Endothelial cell of umbilical vein (primary cell): ENCODE results near the gene EMC9. TPM values are rescaled to one million over a fixed set of nuclear protein-coding genes. Genes with fewer than 3 reads are reported as not detected.

Source experiments
- BruUV-seq: library from RNA; stranded (reverse); fragments of 400-500 nt; replicated peaks from 2 replicates; lab custom pipeline; 2021; lab: Mats Ljungman, UMichigan
- CTCF ChIA-PET: fragments of 300-600, 350-600 bp; sonication (Branson Sonifier 250); formaldehyde crosslinking; loops from one replicate; lab custom pipeline; 2021; ENCODE audit warnings: antibody characterized with exemption, inconsistent platforms; lab: Charles Lee
- POLR2A ChIA-PET: fragments of 300-600, 350-600 bp; sonication (Branson Sonifier 250); formaldehyde crosslinking; loops from one replicate; lab custom pipeline; 2021; ENCODE audit warnings: antibody characterized with exemption, inconsistent platforms; lab: Charles Lee
- DNase-seq: peaks from one replicate; pipeline ENCODE4 v3.0.0-alpha.2; 2011; ENCODE audit warnings: low read depth, low spot score
- FAIRE-seq: peaks from 2 replicates; lab custom pipeline; 2011; peaks lifted over from hg19 to GRCh38; lab: Jason Lieb, UNC
- H2AFZ ChIP-seq: 2 replicates; pipeline ENCODE4 v1.6.0; 2012; ENCODE audit warnings: low read depth, low read length, control low read depth, inconsistent platforms
- H3K27ac ChIP-seq: 2 replicates; pipeline ENCODE4 v1.5.1; 2011; ENCODE audit warnings: low read depth, mild to moderate bottlenecking, control low read depth, low read length, moderate library complexity; ENCODE audit not compliant: insufficient read depth
- H3K27me3 ChIP-seq, 2 experiments: 2 replicates each; pipeline versions ENCODE4 v1.6.0 to v1.6.1; 2011; ENCODE audit warnings: low read length in 2 of 2, mixed read lengths in 1 of 2; ENCODE audit not compliant: control insufficient read depth in 2 of 2, insufficient read depth in 2 of 2
- H3K36me3 ChIP-seq, 2 experiments: 2 replicates in 1 of 2; 3 replicates in 1 of 2; pipeline ENCODE4 v1.5.1; 2011; ENCODE audit warnings: low read length in 2 of 2, mild to moderate bottlenecking in 1 of 2, moderate library complexity in 1 of 2; ENCODE audit not compliant: control insufficient read depth in 2 of 2, insufficient read depth in 2 of 2; ENCODE audit errors: extremely low read depth in 1 of 2
- H3K4me1 ChIP-seq: 3 replicates; pipeline ENCODE4 v1.5.1; 2011; ENCODE audit warnings: mild to moderate bottlenecking, low read length; ENCODE audit not compliant: control insufficient read depth, insufficient read depth; ENCODE audit errors: extremely low read depth
- H3K4me2 ChIP-seq: 2 replicates; pipeline ENCODE4 v1.6.1; 2011; ENCODE audit warnings: low read length, control low read depth, mixed read lengths; ENCODE audit not compliant: insufficient read depth
- H3K4me3 ChIP-seq, 3 experiments: fragments of 200-600 bp in 1 of 3; sonication (generic), shearing (Covaris generic) in 1 of 3; replicated peaks in 1 of 3; 2 replicates each; pipeline ENCODE4 v1.5.1; 2011 to 2016; ENCODE audit warnings: control low read depth in 3 of 3, low read length in 3 of 3, mild to moderate bottlenecking in 2 of 3, inconsistent platforms in 1 of 3, low read depth in 1 of 3, moderate library complexity in 1 of 3; ENCODE audit not compliant: insufficient read depth in 1 of 3
- H3K79me2 ChIP-seq: 2 replicates; pipeline ENCODE4 v1.6.0; 2012; ENCODE audit warnings: low read length, inconsistent platforms; ENCODE audit not compliant: control insufficient read depth, insufficient read depth
- H3K9ac ChIP-seq: replicated peaks from 2 replicates; pipeline ENCODE3; 2011; ENCODE audit warnings: low read length, control low read depth; ENCODE audit not compliant: insufficient read depth; ENCODE audit errors: extremely low read depth
- H3K9me1 ChIP-seq: replicated peaks from 3 replicates; pipeline ENCODE4 v1.6.0; 2011; ENCODE audit warnings: mild to moderate bottlenecking, low read length; ENCODE audit not compliant: control insufficient read depth, insufficient read depth; ENCODE audit errors: extremely low read depth
- H3K9me3 ChIP-seq: replicated peaks from 2 replicates; pipeline ENCODE4 v1.5.1; 2012; ENCODE audit warnings: low read length, inconsistent platforms; ENCODE audit not compliant: control insufficient read depth, insufficient read depth
- H4K20me1 ChIP-seq: replicated peaks from 2 replicates; pipeline ENCODE3; 2011; ENCODE audit warnings: mild to moderate bottlenecking, low read length; ENCODE audit not compliant: control insufficient read depth, insufficient read depth; ENCODE audit errors: extremely low read depth
- EZH2 ChIP-seq: IDR thresholded peaks from 2 replicates; pipeline ENCODE4 v1.6.1; 2012; ENCODE audit warnings: borderline replicate concordance, low read depth, mild to moderate bottlenecking, moderate library complexity, low read length, inconsistent platforms; ENCODE audit not compliant: severe bottlenecking
- FOS ChIP-seq: IDR thresholded peaks from 2 replicates; pipeline ENCODE4 v1.6.1; 2011; ENCODE audit warnings: mild to moderate bottlenecking, low read length, moderate library complexity, borderline replicate concordance; ENCODE audit not compliant: insufficient read depth
- JUN ChIP-seq: IDR thresholded peaks from 2 replicates; pipeline ENCODE4 v1.6.1; 2011; ENCODE audit warnings: borderline replicate concordance, low read depth; ENCODE audit not compliant: insufficient read length, insufficient read depth
- MAX ChIP-seq: IDR thresholded peaks from 2 replicates; pipeline ENCODE4 v1.6.1; 2011; ENCODE audit not compliant: insufficient read depth, insufficient read length
- MYC ChIP-seq: IDR thresholded peaks from one replicate; pipeline ENCODE4 v1.6.1; 2011; ENCODE audit warnings: mild to moderate bottlenecking, low read depth, low read length
- POLR2AphosphoS5 ChIP-seq: IDR thresholded peaks from 2 replicates; pipeline ENCODE4 v1.6.1; 2012; ENCODE audit warnings: low read depth, mild to moderate bottlenecking, control low read depth, low read length, moderate library complexity; ENCODE audit not compliant: insufficient read depth
- dilution Hi-C: fragments of 300-500 bp; cut with MboI; formaldehyde crosslinking; loops from one replicate; pipeline ENCODE4 v1.15.0; 2019; ENCODE audit warnings: low sequenced_read_pairs; ENCODE audit not compliant: extremely low pct_ligation_motif_present
- intact Hi-C: fragments of 100-400 bp; cut with micrococcal nuclease; formaldehyde crosslinking; loops from one replicate; pipeline ENCODE4 v1.10.0; 2022
- polyA plus RNA-seq, 4 experiments: library from polyadenylated mRNA; depleted of rRNA in 3 of 4; stranded (reverse) in 3 of 4; unstranded in 1 of 4; fragments of >200 nt; gene quantifications; 2 replicates each; pipeline versions ENCODE4 v1.2.1 to v1.2.3, GENCODE V29; 2011 to 2012; ENCODE audit warnings: missing spikeins in 1 of 4
- total RNA-seq: library from RNA; stranded (reverse); gene quantifications from 2 replicates; pipeline ENCODE4 v1.2.3, GENCODE V29; 2021
- TF ChIP-seq, protein P1 (sequence below), 2 donors: IDR thresholded peaks; 1 replicate in 1 of 2; 2 replicates in 1 of 2; pipeline ENCODE4 v1.5.1; 2011; ENCODE audit warnings: low read length in 2 of 2, mild to moderate bottlenecking in 2 of 2, moderate library complexity in 2 of 2, control low read depth in 1 of 2, inconsistent platforms in 1 of 2, low read depth in 1 of 2; ENCODE audit not compliant: insufficient read depth in 1 of 2; ENCODE audit errors: extremely low read depth in 1 of 2

The EMC9 gene
- total and polyA plus RNA-seq, 2 donors (not counting 3 experiments of a cell fraction or from before 2014, with no cell fraction given): 21.8 to 31.8 TPM

DNA sequence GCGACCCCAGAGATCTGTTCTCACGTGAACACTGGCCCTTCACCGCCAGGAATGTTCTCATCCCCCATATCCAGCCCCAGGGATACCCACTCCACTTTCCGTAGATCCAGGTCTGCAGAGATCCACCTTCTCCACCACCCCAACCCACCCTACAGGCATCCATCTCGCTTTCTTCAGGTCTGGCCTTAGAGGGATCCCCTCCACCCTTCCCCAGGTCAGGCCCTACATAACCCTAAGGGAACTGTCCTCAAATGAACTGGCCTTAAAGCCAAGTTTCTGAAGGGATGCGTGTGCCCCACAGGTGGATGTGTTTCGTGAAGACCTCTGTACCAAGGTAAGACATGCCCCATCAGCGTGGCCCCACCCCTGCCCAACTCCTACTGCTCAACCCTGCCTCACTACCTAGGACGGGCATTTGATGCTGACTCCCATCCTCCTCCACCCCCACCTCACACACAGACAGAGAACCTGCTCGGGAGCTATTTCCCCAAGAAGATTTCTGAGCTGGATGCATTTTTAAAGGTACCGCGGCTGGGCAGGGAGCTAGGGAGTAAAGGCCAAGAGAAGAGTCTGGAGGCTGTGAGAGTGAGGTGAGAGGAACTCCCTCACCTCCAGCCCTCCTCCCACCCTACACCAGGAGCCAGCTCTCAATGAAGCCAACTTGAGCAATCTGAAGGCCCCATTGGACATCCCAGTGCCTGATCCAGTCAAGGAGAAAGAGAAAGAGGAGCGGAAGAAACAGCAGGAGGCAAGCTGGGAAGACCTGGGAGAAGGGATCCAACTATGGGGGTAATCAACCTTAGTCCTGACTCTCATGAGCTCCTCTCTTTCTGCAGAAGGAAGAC is 4.5 kb downstream of the EMC9 start:
- BruUV-seq: no TSS peak
- ChIA-PET POLR2A (interaction anchor here (0.7 to 1.2 kb wide), 3 partner anchors 10 to 22 kb away, joined by 3 to 10 read pairs (median 4); partner anchors contain the start of genes DCAF11, NRL, PSME2 and RNF31), CTCF (interaction anchor here (0.7 to 2.6 kb wide), 6 partner anchors 9 to 79 kb away, joined by 3 to 15 read pairs (median 10); partner anchors contain the start of genes DCAF11, IRF9, NRL and PSME2)
- dilution Hi-C loops: no loop called here
- peaks cover 15% of the 10 kb centered on the region for H3K4me1 ChIP-seq
- H4K20me1 ChIP-seq: no peaks in the 10 kb centered on the region
- no peaks in the 10 kb centered on the region for H3K9me1 ChIP-seq
- H3K79me2 ChIP-seq: peaks cover 21% of the 10 kb centered on the region
- H3K9ac ChIP-seq: peak overlapping the region; percentile 79
- H3K27me3 ChIP-seq: no peaks in the 10 kb centered on the region
- no peaks in the 10 kb centered on the region for H3K9me3 ChIP-seq
- peaks cover 6 to 19% of the 10 kb centered on the region in 2 experiments for H3K36me3 ChIP-seq
- H3K4me3 ChIP-seq: peak overlapping the region; percentile 56 to 93 (median 90)
- no peak for DNase-seq
- FAIRE-seq: no peak
- TF ChIP-seq POLR2AphosphoS5 (no peak), FOS (no peak), JUN (no peak), EZH2 (no peak), MYC (no peak), MAX (no peak)
- TF ChIP-seq, protein P1, sequence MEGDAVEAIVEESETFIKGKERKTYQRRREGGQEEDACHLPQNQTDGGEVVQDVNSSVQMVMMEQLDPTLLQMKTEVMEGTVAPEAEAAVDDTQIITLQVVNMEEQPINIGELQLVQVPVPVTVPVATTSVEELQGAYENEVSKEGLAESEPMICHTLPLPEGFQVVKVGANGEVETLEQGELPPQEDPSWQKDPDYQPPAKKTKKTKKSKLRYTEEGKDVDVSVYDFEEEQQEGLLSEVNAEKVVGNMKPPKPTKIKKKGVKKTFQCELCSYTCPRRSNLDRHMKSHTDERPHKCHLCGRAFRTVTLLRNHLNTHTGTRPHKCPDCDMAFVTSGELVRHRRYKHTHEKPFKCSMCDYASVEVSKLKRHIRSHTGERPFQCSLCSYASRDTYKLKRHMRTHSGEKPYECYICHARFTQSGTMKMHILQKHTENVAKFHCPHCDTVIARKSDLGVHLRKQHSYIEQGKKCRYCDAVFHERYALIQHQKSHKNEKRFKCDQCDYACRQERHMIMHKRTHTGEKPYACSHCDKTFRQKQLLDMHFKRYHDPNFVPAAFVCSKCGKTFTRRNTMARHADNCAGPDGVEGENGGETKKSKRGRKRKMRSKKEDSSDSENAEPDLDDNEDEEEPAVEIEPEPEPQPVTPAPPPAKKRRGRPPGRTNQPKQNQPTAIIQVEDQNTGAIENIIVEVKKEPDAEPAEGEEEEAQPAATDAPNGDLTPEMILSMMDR (IDR thresholded peaks at IDR 0.05; ENCODE audit: extremely low read depth in 1 of 2, insufficient read depth in 1 of 2, low read depth in 1 of 2, low read length in 2 of 2): no peak
- H3K4me2 ChIP-seq: peak overlapping the region; percentile 63
- H3K27ac ChIP-seq: no peak overlapping the region
- no peak overlapping the region for H2AFZ ChIP-seq
- intact Hi-C loops: loop anchor here (1.0 kb wide), 3 partner anchors 10 to 42 kb away; partner anchors contain the start of genes DCAF11, NRL and RNF31
